ENCODE measurements around the gene SCP2.

The SCP2 gene

DNA sequence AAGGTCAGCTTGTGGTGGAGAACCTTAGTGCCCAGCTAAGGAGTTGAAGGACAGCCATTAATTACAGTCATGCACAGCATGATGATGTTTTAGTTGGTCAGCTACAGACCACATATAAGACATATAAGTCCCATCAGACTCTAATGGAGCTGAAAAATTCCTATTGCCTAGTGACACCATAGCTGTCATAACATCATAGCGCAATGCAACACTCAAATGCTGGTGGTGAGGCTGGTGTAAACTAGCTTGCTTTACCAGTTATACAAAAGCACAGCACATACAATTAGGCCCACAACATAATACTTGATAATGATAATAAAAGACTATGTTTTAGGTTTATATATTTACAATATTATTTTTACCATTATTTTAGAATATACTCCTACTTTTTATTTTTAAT is 9.5 kb upstream of the SCP2 start:
- H3K79me2 ChIP-seq (ENCODE audit: insufficient read depth, low read length) = no peaks in the 10 kb centered on the region
- H3F3A ChIP-seq (ENCODE audit: low read depth) = no peaks in the 10 kb centered on the region
- no peaks in the 10 kb centered on the region for H3K36me3 ChIP-seq (ENCODE audit: insufficient read depth, low read length)
- no peak overlapping the region for H3K4me2 ChIP-seq (ENCODE audit: low read depth, low read length, poor library complexity, severe bottlenecking)
- no peaks in the 10 kb centered on the region for H3K9me3 ChIP-seq (ENCODE audit: insufficient read depth, low read depth, low read length)
- no peaks in the 10 kb centered on the region for H3K4me1 ChIP-seq (ENCODE audit: insufficient read depth, low read length, poor library complexity, severe bottlenecking)
- H4K20me1 ChIP-seq (ENCODE audit: insufficient read depth, low read length, poor library complexity, severe bottlenecking) = no peaks in the 10 kb centered on the region
- no peaks in the 10 kb centered on the region for H3K9me2 ChIP-seq (replicated peaks; ENCODE audit: low read depth, low read length)
- H3K4me3 ChIP-seq (ENCODE audit: low read length, poor library complexity, severe bottlenecking) = no peak overlapping the region
- TF ChIP-seq, protein P1, sequence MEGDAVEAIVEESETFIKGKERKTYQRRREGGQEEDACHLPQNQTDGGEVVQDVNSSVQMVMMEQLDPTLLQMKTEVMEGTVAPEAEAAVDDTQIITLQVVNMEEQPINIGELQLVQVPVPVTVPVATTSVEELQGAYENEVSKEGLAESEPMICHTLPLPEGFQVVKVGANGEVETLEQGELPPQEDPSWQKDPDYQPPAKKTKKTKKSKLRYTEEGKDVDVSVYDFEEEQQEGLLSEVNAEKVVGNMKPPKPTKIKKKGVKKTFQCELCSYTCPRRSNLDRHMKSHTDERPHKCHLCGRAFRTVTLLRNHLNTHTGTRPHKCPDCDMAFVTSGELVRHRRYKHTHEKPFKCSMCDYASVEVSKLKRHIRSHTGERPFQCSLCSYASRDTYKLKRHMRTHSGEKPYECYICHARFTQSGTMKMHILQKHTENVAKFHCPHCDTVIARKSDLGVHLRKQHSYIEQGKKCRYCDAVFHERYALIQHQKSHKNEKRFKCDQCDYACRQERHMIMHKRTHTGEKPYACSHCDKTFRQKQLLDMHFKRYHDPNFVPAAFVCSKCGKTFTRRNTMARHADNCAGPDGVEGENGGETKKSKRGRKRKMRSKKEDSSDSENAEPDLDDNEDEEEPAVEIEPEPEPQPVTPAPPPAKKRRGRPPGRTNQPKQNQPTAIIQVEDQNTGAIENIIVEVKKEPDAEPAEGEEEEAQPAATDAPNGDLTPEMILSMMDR (conservative IDR thresholded peaks at IDR 0.05; ENCODE audit: low read length) = no peak
- TF ChIP-seq EZH2phosphoT487 (IDR thresholded peaks at IDR 0.05; ENCODE audit: borderline replicate concordance) = no peak
- no peaks in the 10 kb centered on the region for H3K27me3 ChIP-seq (ENCODE audit: insufficient read depth, low read length, poor library complexity, severe bottlenecking)
- no peak overlapping the region for H2AFZ ChIP-seq (ENCODE audit: low read length)
- H3K9ac ChIP-seq (ENCODE audit: low read depth, low read length, poor library complexity, severe bottlenecking) = no peak overlapping the region

DNA sequence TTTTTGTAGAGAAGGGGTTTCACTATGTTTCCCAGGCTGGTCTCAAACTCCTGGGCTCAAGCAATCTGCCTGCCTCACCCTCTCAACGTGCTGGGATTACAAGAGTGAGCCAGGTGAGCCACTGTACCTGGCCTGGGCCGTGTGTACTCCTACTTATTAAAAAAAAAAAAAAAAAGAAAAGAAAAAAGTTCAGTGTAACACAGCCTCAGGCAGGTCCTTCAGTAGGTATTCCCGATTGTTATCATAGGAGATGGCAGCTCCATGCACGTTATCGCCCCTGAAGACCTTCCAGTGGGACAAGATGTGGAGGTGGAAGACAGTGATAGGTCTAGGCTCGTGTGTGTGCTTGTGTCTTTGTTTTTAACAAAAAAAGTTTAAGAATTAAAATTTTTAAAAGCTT is 8.9 kb upstream of the SCP2 start:
- Histone ChIP-seq H3K9ac (ENCODE audit: low read depth, low read length, poor library complexity, severe bottlenecking) (no peak overlapping the region), H3K27me3 (ENCODE audit: insufficient read depth, low read length, poor library complexity, severe bottlenecking) (no peaks in the 10 kb centered on the region), H3K9me3 (ENCODE audit: insufficient read depth, low read depth, low read length) (no peaks in the 10 kb centered on the region), H3K36me3 (ENCODE audit: insufficient read depth, low read length) (no peaks in the 10 kb centered on the region), H3K4me1 (ENCODE audit: insufficient read depth, low read length, poor library complexity, severe bottlenecking) (no peaks in the 10 kb centered on the region), H2AFZ (ENCODE audit: low read length) (no peak overlapping the region), H3K4me2 (ENCODE audit: low read depth, low read length, poor library complexity, severe bottlenecking) (no peak overlapping the region), H4K20me1 (ENCODE audit: insufficient read depth, low read length, poor library complexity, severe bottlenecking) (no peaks in the 10 kb centered on the region), H3F3A (ENCODE audit: low read depth) (no peaks in the 10 kb centered on the region), H3K79me2 (ENCODE audit: insufficient read depth, low read length) (no peaks in the 10 kb centered on the region), H3K4me3 (ENCODE audit: low read length, poor library complexity, severe bottlenecking) (no peak overlapping the region), H3K9me2 (replicated peaks; ENCODE audit: low read depth, low read length) (no peaks in the 10 kb centered on the region)
- no peak for TF ChIP-seq EZH2phosphoT487 (IDR thresholded peaks at IDR 0.05; ENCODE audit: borderline replicate concordance)
- TF ChIP-seq, protein P1 (conservative IDR thresholded peaks at IDR 0.05; ENCODE audit: low read length) = no peak

DNA sequence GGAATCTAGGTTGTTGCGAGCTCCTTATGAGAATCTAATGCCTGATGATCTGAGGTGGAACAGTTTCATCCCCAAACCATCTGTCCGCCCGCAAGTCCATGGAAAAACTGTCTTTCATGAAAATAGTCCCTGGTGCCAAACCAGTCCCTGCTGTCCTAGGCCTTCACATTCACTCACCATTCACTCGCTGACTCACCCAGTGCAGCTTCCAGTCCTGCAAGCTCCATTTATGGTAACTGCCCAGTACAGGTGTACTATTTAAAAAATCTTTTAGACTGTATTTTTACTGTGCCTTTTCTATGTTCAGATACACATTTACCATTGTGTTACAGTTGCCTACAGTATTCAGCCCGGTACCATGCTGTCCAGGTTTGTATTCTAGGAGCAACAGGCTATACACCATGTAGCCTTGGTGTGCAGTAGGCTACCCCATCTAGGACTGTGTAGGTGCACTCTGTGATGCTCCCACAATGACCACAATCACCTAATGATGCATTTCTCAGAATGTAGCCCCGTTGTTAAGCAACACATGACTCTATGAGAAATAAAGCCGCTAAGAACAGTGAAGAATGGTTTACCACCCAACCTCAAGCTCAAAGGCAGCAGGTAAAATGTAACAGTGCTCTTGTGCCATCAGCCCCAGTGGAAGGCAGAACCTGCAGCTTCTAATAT is 7.9 kb upstream of the SCP2 start:
- Histone ChIP-seq H3K9me2 (replicated peaks; ENCODE audit: low read depth, low read length) (no peaks in the 10 kb centered on the region), H3K9ac (ENCODE audit: low read depth, low read length, poor library complexity, severe bottlenecking) (no peak overlapping the region), H3F3A (ENCODE audit: low read depth) (no peaks in the 10 kb centered on the region), H3K9me3 (ENCODE audit: insufficient read depth, low read depth, low read length) (no peaks in the 10 kb centered on the region), H3K4me1 (ENCODE audit: insufficient read depth, low read length, poor library complexity, severe bottlenecking) (no peaks in the 10 kb centered on the region), H3K4me3 (ENCODE audit: low read length, poor library complexity, severe bottlenecking) (no peak overlapping the region), H4K20me1 (ENCODE audit: insufficient read depth, low read length, poor library complexity, severe bottlenecking) (no peaks in the 10 kb centered on the region), H2AFZ (ENCODE audit: low read length) (no peak overlapping the region), H3K27me3 (ENCODE audit: insufficient read depth, low read length, poor library complexity, severe bottlenecking) (no peaks in the 10 kb centered on the region), H3K79me2 (ENCODE audit: insufficient read depth, low read length) (no peaks in the 10 kb centered on the region), H3K4me2 (ENCODE audit: low read depth, low read length, poor library complexity, severe bottlenecking) (no peak overlapping the region), H3K36me3 (ENCODE audit: insufficient read depth, low read length) (no peaks in the 10 kb centered on the region)
- TF ChIP-seq EZH2phosphoT487 (IDR thresholded peaks at IDR 0.05; ENCODE audit: borderline replicate concordance) = no peak
- TF ChIP-seq, protein P1 (conservative IDR thresholded peaks at IDR 0.05; ENCODE audit: low read length) = no peak

Data from Loucy (cell line).